IMR-90 (cell line): ENCODE measurements around the gene CASP9. TPM values are rescaled to one million over a fixed set of nuclear protein-coding genes. Genes with fewer than 3 reads are reported as not detected.

Experiments
- ATAC-seq: fragments of 200-7000 bp; cut with Tn5 transposase; 2 replicates; pipeline ENCODE4 v1.9.1; 2020; ENCODE audit warnings: low read depth, mild to moderate bottlenecking, moderate library complexity
- BruUV-seq: library from RNA; stranded (reverse); fragments of 400-500 nt; replicated peaks from 2 replicates; lab custom pipeline; 2021; lab: Mats Ljungman, UMichigan
- CTCF ChIA-PET: fragments of 300-600 bp; formaldehyde crosslinking; extraction: SDS; loops from one replicate; lab custom pipeline; 2021; ENCODE audit warnings: antibody characterized with exemption; lab: Yijun Ruan, JAX
- POLR2A ChIA-PET: fragments of 300-600 bp; sonication (Branson Sonifier 250); formaldehyde crosslinking; loops from one replicate; lab custom pipeline; 2022; ENCODE audit warnings: antibody characterized with exemption; ENCODE audit not compliant: unreplicated experiment; lab: Charles Lee
- DNase-seq: peaks from one replicate; pipeline ENCODE4 v3.0.0; 2013
- H2AFZ ChIP-seq: replicated peaks from 2 replicates; pipeline ENCODE3; 2013; ENCODE audit warnings: low read length, mild to moderate bottlenecking; ENCODE audit not compliant: poor library complexity
- H2AK5ac ChIP-seq: 2 replicates; pipeline ENCODE4 v1.6.1; 2013; ENCODE audit warnings: low read depth, low read length, inconsistent platforms
- H2AK9ac ChIP-seq: replicated peaks from 2 replicates; pipeline ENCODE3; 2013; ENCODE audit warnings: mild to moderate bottlenecking, low read depth, low read length, moderate library complexity; ENCODE audit not compliant: poor library complexity
- H2BK120ac ChIP-seq: 2 replicates; pipeline ENCODE4 v1.6.1; 2013; ENCODE audit warnings: low read depth, low read length, inconsistent platforms
- H2BK15ac ChIP-seq: 3 replicates; pipeline ENCODE4 v1.6.1; 2013; ENCODE audit warnings: low read depth, low read length, inconsistent platforms
- H2BK20ac ChIP-seq: 2 replicates; pipeline ENCODE4 v1.6.1; 2013; ENCODE audit warnings: low read depth, mild to moderate bottlenecking, inconsistent platforms, low read length, moderate library complexity
- H2BK5ac ChIP-seq: 2 replicates; pipeline ENCODE4 v1.6.1; 2013; ENCODE audit warnings: mild to moderate bottlenecking, low read depth, low read length, inconsistent platforms; ENCODE audit not compliant: poor library complexity, severe bottlenecking
- H3K14ac ChIP-seq: replicated peaks from 2 replicates; pipeline ENCODE4 v1.6.1; 2013; ENCODE audit warnings: low read depth, low read length, inconsistent platforms
- H3K18ac ChIP-seq: 2 replicates; pipeline ENCODE4 v1.6.1; 2013; ENCODE audit warnings: low read depth, low read length, control low read depth
- H3K23ac ChIP-seq: 2 replicates; pipeline ENCODE4 v1.6.1; 2013; ENCODE audit warnings: low read depth, low read length, inconsistent platforms
- H3K27ac ChIP-seq: 2 replicates; pipeline ENCODE4 v1.5.1; 2013; ENCODE audit warnings: mild to moderate bottlenecking, control low read depth, low read length; ENCODE audit not compliant: insufficient read depth
- H3K27me3 ChIP-seq: 2 replicates; pipeline ENCODE4 v1.6.1; 2013; ENCODE audit warnings: low read length; ENCODE audit not compliant: control insufficient read depth, insufficient read depth
- H3K36me3 ChIP-seq: 2 replicates; pipeline ENCODE4 v1.6.1; 2013; ENCODE audit warnings: low read length, mixed read lengths; ENCODE audit not compliant: control insufficient read depth, insufficient read depth
- H3K4ac ChIP-seq: 2 replicates; pipeline ENCODE4 v1.6.1; 2013; ENCODE audit warnings: low read depth, low read length, inconsistent platforms
- H3K4me1 ChIP-seq: 2 replicates; pipeline ENCODE4 v1.6.1; 2013; ENCODE audit warnings: low read length, mixed read lengths; ENCODE audit not compliant: control insufficient read depth, insufficient read depth
- H3K4me2 ChIP-seq: 2 replicates; pipeline ENCODE4 v1.6.1; 2013; ENCODE audit warnings: low read depth, mild to moderate bottlenecking, control low read depth, low read length, moderate library complexity
- H3K4me3 ChIP-seq: 2 replicates; pipeline ENCODE4 v1.5.1; 2013; ENCODE audit warnings: low read depth, mild to moderate bottlenecking, control low read depth, low read length, moderate library complexity; ENCODE audit not compliant: insufficient read depth
- H3K56ac ChIP-seq: 2 replicates; pipeline ENCODE4 v1.6.1; 2013; ENCODE audit warnings: low read length, inconsistent platforms; ENCODE audit not compliant: insufficient read depth; ENCODE audit errors: extremely low read depth
- H3K79me1 ChIP-seq, 2 experiments: 2 replicates each; pipeline ENCODE4 v1.6.1; 2013; ENCODE audit warnings: low read length in 2 of 2, inconsistent platforms in 1 of 2, low read depth in 1 of 2
- H3K9ac ChIP-seq: 2 replicates; pipeline ENCODE4 v1.6.1; 2013; ENCODE audit warnings: low read depth, low read length, control low read depth
- H3K9me1 ChIP-seq: 2 replicates; pipeline ENCODE4 v1.6.1; 2013; ENCODE audit warnings: low read length, inconsistent platforms; ENCODE audit not compliant: insufficient read depth
- H3K9me3 ChIP-seq: 2 replicates; pipeline ENCODE4 v1.6.1; 2013; ENCODE audit warnings: low read length; ENCODE audit not compliant: control insufficient read depth, insufficient read depth
- H4K20me1 ChIP-seq: 2 replicates; pipeline ENCODE4 v1.6.1; 2013; ENCODE audit warnings: low read length, inconsistent platforms; ENCODE audit not compliant: insufficient read depth
- H4K5ac ChIP-seq: 2 replicates; pipeline ENCODE4 v1.6.1; 2013; ENCODE audit warnings: mild to moderate bottlenecking, low read depth, low read length, control low read depth
- H4K8ac ChIP-seq, 2 experiments: 2 replicates each; pipeline ENCODE4 v1.6.1; 2013; ENCODE audit warnings: low read depth in 2 of 2, low read length in 2 of 2, control low read depth in 1 of 2, inconsistent platforms in 1 of 2
- H4K91ac ChIP-seq: 2 replicates; pipeline ENCODE4 v1.6.1; 2013; ENCODE audit warnings: low read depth, low read length, inconsistent platforms; ENCODE audit not compliant: insufficient read depth
- BHLHE40 ChIP-seq: fragments of 150-350 bp; IDR thresholded peaks from 2 replicates; pipeline ENCODE4 v1.6.1; 2016; ENCODE audit warnings: mild to moderate bottlenecking, low read depth, low read length
- CEBPB ChIP-seq: IDR thresholded peaks from 2 replicates; pipeline ENCODE4 v1.6.1; 2012; ENCODE audit warnings: low read depth, low read length, improper control_type of control experiment
- CHD1 ChIP-seq: IDR thresholded peaks from 2 replicates; pipeline ENCODE4 v1.6.1; 2012; ENCODE audit warnings: low read depth, low read length, improper control_type of control experiment
- CTCF ChIP-seq: conservative IDR thresholded peaks from 2 replicates; pipeline ENCODE4 v1.5.1; 2012; ENCODE audit warnings: mild to moderate bottlenecking, low read depth, low read length, improper control_type of control experiment
- ELK1 ChIP-seq: fragments of 150-350 bp; IDR thresholded peaks from 2 replicates; pipeline ENCODE4 v1.6.1; 2016; ENCODE audit warnings: low read depth, mild to moderate bottlenecking, low read length, moderate library complexity, borderline replicate concordance
- FOS ChIP-seq: fragments of 150-350 bp; IDR thresholded peaks from 2 replicates; pipeline ENCODE4 v1.6.1; 2016; ENCODE audit warnings: low read depth, low read length
- MAFK ChIP-seq: IDR thresholded peaks from 2 replicates; pipeline ENCODE4 v1.6.1; 2012; ENCODE audit warnings: low read depth, low read length, improper control_type of control experiment
- MAZ ChIP-seq: IDR thresholded peaks from 2 replicates; pipeline ENCODE4 v1.6.1; 2012; ENCODE audit warnings: low read depth, mild to moderate bottlenecking, low read length, improper control_type of control experiment, moderate library complexity, borderline replicate concordance
- MXI1 ChIP-seq: IDR thresholded peaks from 2 replicates; pipeline ENCODE4 v1.6.1; 2012; ENCODE audit warnings: low read depth, mild to moderate bottlenecking, low read length, moderate library complexity, borderline replicate concordance
- NFE2L2 ChIP-seq: fragments of 150-350 bp; IDR thresholded peaks from 2 replicates; pipeline ENCODE4 v1.6.1; 2016; ENCODE audit warnings: low read depth, mild to moderate bottlenecking, low read length
- POLR2A ChIP-seq: IDR thresholded peaks from 2 replicates; pipeline ENCODE4 v1.6.1; 2012; ENCODE audit warnings: mild to moderate bottlenecking, low read depth, low read length
- RAD21 ChIP-seq: IDR thresholded peaks from 2 replicates; pipeline ENCODE4 v1.6.1; 2012; ENCODE audit warnings: low read length, improper control_type of control experiment
- RCOR1 ChIP-seq: IDR thresholded peaks from 2 replicates; pipeline ENCODE4 v1.6.1; 2012; ENCODE audit warnings: mild to moderate bottlenecking, low read length, improper control_type of control experiment; ENCODE audit not compliant: insufficient replicate concordance
- RFX5 ChIP-seq: IDR thresholded peaks from 2 replicates; pipeline ENCODE4 v1.8.0; 2012; ENCODE audit warnings: low read depth, mild to moderate bottlenecking, low read length, moderate library complexity
- SMC3 ChIP-seq: fragments of 150-350 bp; IDR thresholded peaks from 2 replicates; pipeline ENCODE4 v1.6.1; 2016; ENCODE audit warnings: low read depth, mild to moderate bottlenecking, antibody characterized with exemption, low read length, moderate library complexity
- USF2 ChIP-seq: fragments of 150-350 bp; IDR thresholded peaks from 2 replicates; pipeline ENCODE4 v1.6.1; 2017; ENCODE audit warnings: mild to moderate bottlenecking, antibody characterized with exemption, low read length, low read depth
- WGBS, 2 experiments: methylation state at CpG; one replicate each; pipeline versions ENCODE4 v1.1.5 to v1.1.7; 2013; ENCODE audit warnings: missing lambda C conversion rate in 2 of 2; ENCODE audit not compliant: insufficient read length in 1 of 2; ENCODE audit errors: extremely low coverage in 2 of 2; 5-methylcytosine and 5-hydroxymethylcytosine counted together
- dilution Hi-C: fragments of 300-500 bp; cut with HindIII; formaldehyde crosslinking; loops from one replicate; pipeline ENCODE4 v1.14.3; 2018; ENCODE audit warnings: low sequenced_read_pairs; ENCODE audit not compliant: unreplicated experiment
- in situ Hi-C: fragments of 300-500 bp; cut with MboI; formaldehyde crosslinking; loops from 3 replicates; pipeline ENCODE4 v1.14.3; 2019; ENCODE audit warnings: low sequenced_read_pairs, inconsistent platforms, mixed read lengths
- intact Hi-C: fragments of 100-400 bp; cut with micrococcal nuclease; formaldehyde crosslinking; loops from 2 replicates; pipeline ENCODE4 v1.10.0; 2022
- polyA plus RNA-seq, 3 experiments: library from polyadenylated mRNA; depleted of rRNA; stranded (reverse); fragments of >200 nt; gene quantifications; 2 replicates each; pipeline ENCODE4 v1.2.3, GENCODE V29; 2012; ENCODE audit warnings: low replicate concordance in 1 of 3
- total RNA-seq: library from RNA; depleted of rRNA; stranded (reverse); fragments of >200 nt; gene quantifications from 2 replicates; pipeline ENCODE4 v1.2.3, GENCODE V29; 2012

CASP9 gene
- total and polyA plus RNA-seq, 2 of the 4 experiments (the other 2 are of a cell fraction), result 7.0 to 8.3 TPM

DNA sequence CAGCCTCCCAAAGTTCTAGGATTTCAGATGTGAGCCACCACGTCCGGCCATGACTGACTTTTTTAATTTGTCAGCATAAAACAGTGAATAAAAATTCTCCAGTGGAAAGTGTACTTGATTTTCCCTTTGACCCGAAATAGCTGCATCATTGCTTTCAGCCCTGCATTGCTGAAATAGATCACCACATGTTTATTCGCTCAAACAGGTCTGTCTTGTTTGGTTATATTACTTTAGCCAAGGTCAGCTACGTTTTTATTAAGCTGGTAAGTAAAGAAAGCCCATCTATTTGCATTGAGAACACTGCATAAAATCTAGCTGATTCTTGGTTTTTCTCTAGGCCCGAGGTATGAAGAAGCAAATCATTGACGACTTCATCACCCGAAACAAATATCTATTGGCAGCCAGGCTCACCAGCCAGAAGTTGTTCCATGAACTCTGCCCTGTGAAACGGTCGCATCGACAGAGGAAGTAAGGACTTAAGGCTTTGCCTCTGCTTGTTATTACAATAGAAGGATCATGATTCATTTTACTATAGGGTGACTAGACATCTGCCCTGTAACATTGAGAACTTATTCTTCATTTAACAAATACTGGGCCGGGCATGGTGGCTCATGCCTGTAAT, 35.3 kb upstream of the CASP9 start:
- Histone ChIP-seq H4K20me1 (no peaks in the 10 kb centered on the region), H2AK9ac (no peak overlapping the region), H2BK5ac (no peak overlapping the region), H4K91ac (no peak overlapping the region), H3K79me1 (no peaks in the 10 kb centered on the region), H3K4me3 (no peak overlapping the region), H2AK5ac (no peak overlapping the region), H2AFZ (no peak overlapping the region), H3K18ac (no peak overlapping the region), H4K5ac (no peak overlapping the region), H4K8ac (no peak overlapping the region), H3K9ac (no peak overlapping the region), H3K27me3 (no peaks in the 10 kb centered on the region), H3K9me1 (no peaks in the 10 kb centered on the region; the same call in 1 of the 2 replicates), H3K36me3 (peaks cover 28% of the 10 kb centered on the region), H3K14ac (no peak overlapping the region), H3K56ac (no peak overlapping the region), H3K4me1 (no peaks in the 10 kb centered on the region), H2BK20ac (no peak overlapping the region), H3K23ac (no peak overlapping the region), H3K9me3 (no peaks in the 10 kb centered on the region), H3K27ac (no peak overlapping the region), H2BK120ac (no peak overlapping the region), H2BK15ac (no peak overlapping the region), H3K4me2 (no peak overlapping the region), H3K4ac (no peak overlapping the region)
- ChIA-PET CTCF (no interaction called here), POLR2A (no interaction called here)
- dilution Hi-C loops (no loop called here), intact Hi-C loops (no loop called here), in situ Hi-C loops (no loop called here)
- no peak for TF ChIP-seq FOS
- no peak for TF ChIP-seq MAZ
- TF ChIP-seq MXI1, result no peak
- no peak for TF ChIP-seq RAD21
- no peak for TF ChIP-seq CTCF
- no peak for TF ChIP-seq RFX5
- TF ChIP-seq CHD1, result no peak
- no peak for TF ChIP-seq CEBPB
- TF ChIP-seq RCOR1, result no peak
- no peak for TF ChIP-seq MAFK
- no peak for TF ChIP-seq POLR2A
- TF ChIP-seq NFE2L2, result no peak
- no peak for TF ChIP-seq SMC3
- no peak for TF ChIP-seq USF2
- TF ChIP-seq BHLHE40, result no peak
- TF ChIP-seq ELK1, result no peak
- no peak for ATAC-seq
- WGBS, 2 experiments, result 86% methylated on average over 4 of the region's 12 CpGs; no CpG with 5 or more reads in 1 of the 2 experiments
- no peak for DNase-seq
- BruUV-seq, result no TSS peak
